Fibroblast of lung (primary cell): Measurements from ENCODE around the gene BTAF1.

Source experiments
- CTCF ChIP-seq, 2 donors: IDR thresholded peaks in 1 of 2; conservative IDR thresholded peaks in 1 of 2; 1 replicate in 1 of 2; 2 replicates in 1 of 2; pipeline ENCODE4 v1.5.1; 2011 to 2012; ENCODE audit warnings: low read length in 2 of 2, control low read depth in 1 of 2, inconsistent platforms in 1 of 2, low read depth in 1 of 2, mild to moderate bottlenecking in 1 of 2
- EZH2 ChIP-seq: IDR thresholded peaks from 2 replicates; pipeline ENCODE4 v1.5.1; 2012; ENCODE audit warnings: low read length, control low read depth, mild to moderate bottlenecking; ENCODE audit errors: missing control alignments

- TF ChIP-seq EZH2 (no peak), CTCF (conservative IDR thresholded peaks at IDR 0.05 in 1 of 2, IDR thresholded peaks at IDR 0.05 in 1 of 2; ENCODE audit: low read depth in 1 of 2, low read length in 2 of 2) (no peak)
Observed at GRCh38 chr10:91907033-91907594, 16.5 kb upstream of the BTAF1 start.
